ENCODE measurements around the gene CIAO1.

The CIAO1 gene

DNA sequence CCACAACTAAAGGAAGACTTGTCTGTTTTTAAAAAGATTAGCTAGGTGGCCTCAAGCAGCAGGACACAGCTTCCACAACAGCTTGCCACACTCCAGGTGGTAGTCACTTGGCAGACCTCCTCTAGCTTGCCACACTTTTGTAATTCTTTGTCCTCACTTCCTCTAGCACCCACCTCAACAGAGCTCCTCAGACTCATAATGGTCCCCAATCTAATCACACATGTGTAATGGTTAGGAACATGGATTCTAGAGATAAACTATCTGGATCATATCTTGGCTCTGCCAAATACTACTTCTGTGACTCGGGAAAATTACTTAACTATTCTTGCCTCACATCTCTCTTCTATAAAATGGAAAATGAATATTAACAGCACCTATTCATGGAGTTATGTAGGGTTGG lies 35.8 kb downstream of the CIAO1 start:
- Histone ChIP-seq H3K9me3 (ENCODE audit: severe bottlenecking) (no peaks in the 10 kb centered on the region), H3K27me3 (ENCODE audit: insufficient read depth, low read depth, severe bottlenecking) (no peaks in the 10 kb centered on the region), H3K36me3 (peaks cover 84% of the 10 kb centered on the region), H3K27ac (no peak overlapping the region), H3K4me3 (ENCODE audit: low read depth, low read length) (no peak overlapping the region)
- TF ChIP-seq, protein P1, sequence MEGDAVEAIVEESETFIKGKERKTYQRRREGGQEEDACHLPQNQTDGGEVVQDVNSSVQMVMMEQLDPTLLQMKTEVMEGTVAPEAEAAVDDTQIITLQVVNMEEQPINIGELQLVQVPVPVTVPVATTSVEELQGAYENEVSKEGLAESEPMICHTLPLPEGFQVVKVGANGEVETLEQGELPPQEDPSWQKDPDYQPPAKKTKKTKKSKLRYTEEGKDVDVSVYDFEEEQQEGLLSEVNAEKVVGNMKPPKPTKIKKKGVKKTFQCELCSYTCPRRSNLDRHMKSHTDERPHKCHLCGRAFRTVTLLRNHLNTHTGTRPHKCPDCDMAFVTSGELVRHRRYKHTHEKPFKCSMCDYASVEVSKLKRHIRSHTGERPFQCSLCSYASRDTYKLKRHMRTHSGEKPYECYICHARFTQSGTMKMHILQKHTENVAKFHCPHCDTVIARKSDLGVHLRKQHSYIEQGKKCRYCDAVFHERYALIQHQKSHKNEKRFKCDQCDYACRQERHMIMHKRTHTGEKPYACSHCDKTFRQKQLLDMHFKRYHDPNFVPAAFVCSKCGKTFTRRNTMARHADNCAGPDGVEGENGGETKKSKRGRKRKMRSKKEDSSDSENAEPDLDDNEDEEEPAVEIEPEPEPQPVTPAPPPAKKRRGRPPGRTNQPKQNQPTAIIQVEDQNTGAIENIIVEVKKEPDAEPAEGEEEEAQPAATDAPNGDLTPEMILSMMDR (IDR thresholded peaks at IDR 0.05; ENCODE audit: low read depth, low read length): no peak
- no peak for DNase-seq

DNA sequence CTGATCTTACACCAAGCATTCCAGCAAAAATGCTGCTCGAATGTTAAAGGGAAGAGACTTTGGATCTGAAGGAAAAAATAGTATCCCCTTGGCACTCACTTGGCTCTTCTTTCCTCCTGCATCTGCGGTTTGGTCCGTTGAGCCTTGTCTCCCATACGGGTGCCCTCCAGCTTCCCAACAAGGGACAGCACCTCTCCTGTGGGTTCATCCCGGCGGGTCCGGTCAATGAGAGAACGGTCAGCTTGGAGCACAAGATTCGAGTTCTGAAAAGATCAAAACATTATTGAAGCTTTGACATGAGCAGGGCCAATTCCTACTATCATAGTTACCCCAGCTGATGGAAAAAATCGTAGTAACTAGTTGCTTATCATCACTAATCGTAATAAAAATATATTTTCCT lies 38.6 kb downstream of the CIAO1 start:
- no peak for DNase-seq
- H3K27me3 ChIP-seq (ENCODE audit: insufficient read depth, low read depth, severe bottlenecking): no peaks in the 10 kb centered on the region
- no peaks in the 10 kb centered on the region for H3K9me3 ChIP-seq (ENCODE audit: severe bottlenecking)
- peak overlapping the region; percentile 95 for H3K4me3 ChIP-seq (ENCODE audit: low read depth, low read length)
- TF ChIP-seq, protein P1 (IDR thresholded peaks at IDR 0.05; ENCODE audit: low read depth, low read length): no peak
- peaks cover 60% of the 10 kb centered on the region for H3K36me3 ChIP-seq
- peak overlapping the region; percentile 94 for H3K27ac ChIP-seq

DNA sequence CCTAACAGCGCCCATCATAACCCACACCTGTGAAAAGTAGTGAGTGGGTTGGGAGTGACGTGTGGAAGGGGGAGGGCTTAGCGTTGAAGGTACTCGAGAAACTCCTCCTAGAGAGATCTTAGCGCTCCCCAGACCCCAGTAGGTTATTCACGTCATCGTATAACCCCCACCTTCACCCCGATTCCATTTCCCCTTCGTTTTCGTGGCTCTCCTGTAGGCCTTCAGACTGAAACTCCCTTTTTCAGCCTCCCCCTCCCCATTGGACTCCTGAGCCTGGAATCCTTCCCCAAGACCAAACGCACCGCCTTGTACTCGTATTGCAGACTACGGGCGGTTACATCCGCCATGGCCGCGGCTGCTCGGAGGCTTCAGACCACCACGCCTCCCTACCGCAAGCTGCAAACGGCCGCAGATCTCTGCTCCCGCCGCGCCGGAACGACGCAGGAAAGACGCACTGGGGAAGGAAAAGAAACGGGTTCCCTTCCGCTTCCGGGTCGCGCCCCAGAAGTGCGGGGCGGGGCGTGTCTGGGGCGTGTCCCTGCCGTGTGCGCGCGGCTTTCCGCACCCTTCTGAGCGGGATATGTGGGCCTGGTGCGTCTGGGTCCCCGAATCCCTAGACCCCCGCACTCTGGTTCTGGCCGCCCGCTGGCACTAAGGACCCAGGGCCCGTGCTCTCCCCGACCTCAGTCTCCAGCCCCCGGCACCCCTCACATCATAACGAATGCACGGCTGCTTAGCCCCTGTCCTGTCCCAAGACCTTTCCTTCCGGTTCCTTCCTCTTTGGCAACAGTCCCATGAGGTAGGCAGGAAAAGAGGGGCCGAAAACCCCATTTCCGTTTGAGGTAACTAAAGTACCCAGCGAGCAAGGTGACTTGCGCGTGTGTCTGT lies 39.3 kb downstream of the CIAO1 start, which contains the start of gene SNRNP200:
TSS of gene SNRNP200 (minus strand) at position 456 of the 888 bp plus-strand sequence. CDS start at position 347, 109 bp downstream.
- TF ChIP-seq, protein P1 (IDR thresholded peaks at IDR 0.05; ENCODE audit: low read depth, low read length): no peak
- H3K27me3 ChIP-seq (ENCODE audit: insufficient read depth, low read depth, severe bottlenecking): no peaks in the 10 kb centered on the region
- H3K36me3 ChIP-seq: peaks cover 52% of the 10 kb centered on the region
- peak within 1 kb of the TSS; percentile 94 for H3K27ac ChIP-seq
- H3K4me3 ChIP-seq (ENCODE audit: low read depth, low read length): peak within 1 kb of the TSS; percentile 95
- DNase-seq: peak; percentile 89
- no peaks in the 10 kb centered on the region for H3K9me3 ChIP-seq (ENCODE audit: severe bottlenecking)

DNA sequence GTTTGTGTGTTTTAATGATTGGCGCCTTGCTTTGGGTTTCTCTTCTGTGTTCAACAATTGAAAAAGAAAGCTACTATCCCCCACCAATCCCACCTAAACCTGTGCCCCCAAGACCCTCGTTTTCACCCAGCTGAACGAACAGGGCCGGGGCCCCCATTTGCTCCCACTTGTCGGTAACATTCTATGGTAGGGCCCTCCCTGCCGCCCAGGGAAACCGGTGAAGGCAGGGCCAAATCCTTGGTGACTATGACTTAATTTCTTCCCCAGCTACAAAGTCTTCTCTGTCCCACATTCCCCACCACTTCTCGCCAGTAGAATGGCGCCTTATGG lies 39.9 kb downstream of the CIAO1 start:
- Histone ChIP-seq H3K36me3 (peaks cover 46% of the 10 kb centered on the region), H3K27me3 (ENCODE audit: insufficient read depth, low read depth, severe bottlenecking) (no peaks in the 10 kb centered on the region), H3K4me3 (ENCODE audit: low read depth, low read length) (peak overlapping the region; percentile 95), H3K27ac (peak overlapping the region; percentile 94), H3K9me3 (ENCODE audit: severe bottlenecking) (no peaks in the 10 kb centered on the region)
- no peak for DNase-seq
- TF ChIP-seq, protein P1 (IDR thresholded peaks at IDR 0.05; ENCODE audit: low read depth, low read length): no peak

DNA sequence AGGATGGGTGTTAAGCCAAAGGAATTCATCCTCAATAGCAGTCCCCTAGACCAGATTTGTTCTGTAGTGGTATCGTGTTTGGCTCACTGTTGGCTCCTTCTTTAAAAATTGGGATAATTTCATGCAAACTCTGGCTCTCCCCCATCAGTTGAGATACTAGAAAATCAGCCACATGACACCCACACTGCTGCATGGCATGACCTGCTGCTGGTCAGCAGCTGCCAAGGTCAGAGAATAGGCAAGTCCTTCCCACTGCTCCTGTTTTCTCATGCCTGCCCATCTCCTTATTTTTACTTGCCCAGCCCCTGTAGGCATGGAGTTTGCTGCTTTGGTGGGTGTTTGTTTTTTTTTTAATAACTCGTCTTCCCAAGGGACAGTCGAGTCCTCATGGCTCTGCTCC lies 40.3 kb downstream of the CIAO1 start:
- TF ChIP-seq, protein P1 (IDR thresholded peaks at IDR 0.05; ENCODE audit: low read depth, low read length): no peak
- H3K36me3 ChIP-seq: peaks cover 42% of the 10 kb centered on the region
- H3K27me3 ChIP-seq (ENCODE audit: insufficient read depth, low read depth, severe bottlenecking): no peaks in the 10 kb centered on the region
- DNase-seq: no peak
- peak overlapping the region; percentile 95 for H3K4me3 ChIP-seq (ENCODE audit: low read depth, low read length)
- peak overlapping the region; percentile 94 for H3K27ac ChIP-seq
- H3K9me3 ChIP-seq (ENCODE audit: severe bottlenecking): no peaks in the 10 kb centered on the region
